PC-9 (cell line): ENCODE data around the gene RPRD1A. TPM values are rescaled to one million over a fixed set of nuclear protein-coding genes. Genes with fewer than 3 reads are reported as not detected.
A peak's percentile ranks its signal among the peaks of the same experiment; 100 is the strongest.
"Not testable (repeated sequence)": the region's sequence is repeated elsewhere in the genome, so short reads cannot be mapped to it uniquely, and the experiment has no call there.

ENCODE experiments used
- Bru-seq: library from RNA; stranded (reverse); fragments of 400-500 nt; gene quantifications from one replicate; lab custom pipeline; 2021; lab: Mats Ljungman, UMichigan
- BruChase-seq, 2 experiments: library from RNA; stranded (reverse); fragments of 400-500 nt; gene quantifications; one replicate each; lab custom pipeline; 2021; lab: Mats Ljungman, UMichigan
- BruUV-seq: library from RNA; stranded (reverse); fragments of 400-500 nt; replicated peaks from 2 replicates; lab custom pipeline; 2021; lab: Mats Ljungman, UMichigan
- CTCF ChIA-PET: fragments of 300-600 bp; sonication (Branson Sonifier 250); formaldehyde crosslinking; loops from one replicate; lab custom pipeline; 2022; ENCODE audit warnings: antibody characterized with exemption; lab: Charles Lee
- POLR2A ChIA-PET: fragments of 300-600 bp; sonication (Branson Sonifier 250); formaldehyde crosslinking; loops from one replicate; lab custom pipeline; 2022; ENCODE audit warnings: antibody characterized with exemption; ENCODE audit not compliant: unreplicated experiment; lab: Charles Lee
- DNase-seq, 2 experiments: peaks; one replicate each; pipeline versions ENCODE4 v3.0.0 to v3.0.0-alpha.2; 2015 to 2022; ENCODE audit warnings: mixed read lengths in 1 of 2
- H2AFZ ChIP-seq: fragments of 200-600 bp; sonication (generic); 2 replicates; pipeline ENCODE4 v1.8.1; 2017; ENCODE audit warnings: antibody characterized with exemption
- H3F3A ChIP-seq: fragments of 200-600 bp; sonication (generic); 2 replicates; pipeline ENCODE4 v1.8.1; 2017; ENCODE audit warnings: antibody characterized with exemption, mild to moderate bottlenecking, low read depth; ENCODE audit not compliant: insufficient read depth
- H3K27ac ChIP-seq: fragments of 200-600 bp; sonication (generic); 2 replicates; pipeline ENCODE4 v1.6.1; 2016; ENCODE audit warnings: mixed run types
- H3K27me3 ChIP-seq: fragments of 200-600 bp; sonication (generic); 2 replicates; pipeline ENCODE4 v1.6.1; 2016; ENCODE audit warnings: low read depth, mixed run types; ENCODE audit not compliant: insufficient read depth
- H3K36me3 ChIP-seq: fragments of 200-600 bp; sonication (generic); 2 replicates; pipeline ENCODE4 v1.6.1; 2016; ENCODE audit warnings: low read depth, mixed run types
- H3K4me1 ChIP-seq: fragments of 200-600 bp; sonication (generic); replicated peaks from 2 replicates; pipeline ENCODE4 v1.6.1; 2016; ENCODE audit warnings: mixed run types; ENCODE audit not compliant: insufficient read depth
- H3K4me2 ChIP-seq: fragments of 200-600 bp; sonication (generic); 2 replicates; pipeline ENCODE4 v1.6.1; 2017; ENCODE audit warnings: mixed run types
- H3K4me3 ChIP-seq: fragments of 200-600 bp; sonication (generic); 2 replicates; pipeline ENCODE4 v1.6.1; 2016; ENCODE audit warnings: mixed run types
- H3K79me2 ChIP-seq: fragments of 200-600 bp; sonication (generic); 2 replicates; pipeline ENCODE4 v1.6.1; 2017; ENCODE audit warnings: low read depth, mixed run types
- H3K9me2 ChIP-seq: fragments of 200-600 bp; sonication (generic); 2 replicates; pipeline ENCODE4 v1.8.1; 2017; ENCODE audit warnings: mild to moderate bottlenecking; ENCODE audit not compliant: insufficient read depth
- H3K9me3 ChIP-seq: fragments of 200-600 bp; sonication (generic); 2 replicates; pipeline ENCODE4 v1.8.1; 2016; ENCODE audit warnings: low read depth; ENCODE audit not compliant: insufficient read depth
- H4K20me1 ChIP-seq: fragments of 200-600 bp; sonication (generic); 2 replicates; pipeline ENCODE4 v1.8.1; 2017; ENCODE audit not compliant: insufficient read depth
- CTCF ChIP-seq: fragments of 200-600 bp; sonication (generic); conservative IDR thresholded peaks from 2 replicates; pipeline ENCODE4 v1.6.1; 2017; ENCODE audit warnings: mixed run types, antibody characterized with exemption, mild to moderate bottlenecking, moderate library complexity
- EZH2 ChIP-seq: fragments of 200-600 bp; sonication (generic); IDR thresholded peaks from 2 replicates; pipeline ENCODE4 v1.8.0; 2017; ENCODE audit warnings: antibody characterized with exemption, low read depth
- intact Hi-C: fragments of 100-400 bp; cut with micrococcal nuclease; formaldehyde crosslinking; loops from one replicate; pipeline ENCODE4 v1.10.0; 2022; ENCODE audit not compliant: unreplicated experiment
- long read RNA-seq: library from polyadenylated mRNA; stranded (forward); transcript quantifications from one replicate; pipeline ENCODE4 v2.0.0, GENCODE V29; 2022
- total RNA-seq: library from RNA; stranded (reverse); gene quantifications from 2 replicates; pipeline ENCODE4 v1.2.3, GENCODE V29; 2021

The RPRD1A gene
- total RNA-seq = 29.2 and 34.2 TPM in 2 replicates
- Bru-seq, nascent RNA = percentile 82 among the genes with signal in this experiment
- percentile 77 among the genes with signal in this experiment for BruChase-seq, experiment 1, labeled RNA remaining after a 2-hour chase
- BruChase-seq, experiment 2, labeled RNA remaining after a 6-hour chase = percentile 71 among the genes with signal in this experiment
- long read RNA-seq, full-length matches to known transcripts = 15 of 162 reads
- long read RNA-seq, partial matches to known transcripts = 14 of 162 reads
- long read RNA-seq, other reads (novel, unspliced or antisense) = 133 of 162 reads

DNA sequence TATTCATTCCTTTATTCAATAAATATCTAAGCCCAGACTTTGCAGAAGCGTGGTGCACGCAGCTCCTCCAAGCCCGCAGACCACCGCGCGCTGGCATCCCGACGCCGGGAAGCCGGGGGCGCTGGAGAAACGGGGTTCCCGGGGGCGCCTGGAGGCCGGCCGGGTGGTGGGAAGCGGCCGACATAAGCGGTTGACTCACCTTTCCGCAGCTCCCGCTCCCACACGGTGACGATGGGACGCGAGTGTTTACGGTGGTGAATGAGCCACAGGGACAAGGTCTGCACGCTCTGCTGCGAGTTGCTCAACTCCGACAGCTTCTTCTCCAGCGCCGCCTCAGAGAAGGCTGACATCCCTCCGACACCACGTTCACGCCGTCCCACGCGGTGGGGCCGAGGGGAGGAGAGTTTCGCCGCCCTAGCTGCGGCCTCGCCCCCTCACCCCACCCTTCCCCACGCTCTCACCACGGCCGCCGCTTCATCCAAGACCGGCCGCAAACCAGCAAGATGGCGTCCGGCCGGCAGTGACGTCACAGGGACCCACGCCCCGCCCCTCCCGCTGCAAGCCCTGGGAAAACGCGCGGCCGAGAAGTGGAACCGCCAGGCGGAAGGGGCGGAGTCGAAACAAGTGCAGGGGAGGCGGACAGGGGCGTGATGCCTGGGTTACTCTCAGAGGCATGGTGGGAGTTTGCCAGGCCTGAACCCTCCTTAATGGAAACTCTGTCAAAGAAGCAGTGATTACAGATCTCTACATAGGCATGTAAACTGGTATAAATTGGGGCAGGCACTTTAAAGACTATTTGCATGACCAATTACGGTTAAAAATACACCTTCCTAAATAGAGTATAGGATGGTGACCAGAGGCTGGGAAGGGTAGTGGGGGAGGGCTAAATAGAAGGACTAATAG, at the start of gene RPRD1A:
Gene RPRD1A (minus strand): TSS at position 505 of the 903 bp plus-strand sequence. CDS start 155 bp downstream, at position 350.
- Histone ChIP-seq H3K9me3 (no peaks in the 10 kb centered on the region), H3K36me3 (no peaks in the 10 kb centered on the region), H4K20me1 (peaks cover 13% of the 10 kb centered on the region; the same call in 1 of the 2 replicates), H3K4me3 (peak within 1 kb of the TSS; percentile 64), H3K4me2 (peak within 1 kb of the TSS; percentile 95), H3K27ac (peak within 1 kb of the TSS; percentile 78), H3K9me2 (no peaks in the 10 kb centered on the region), H3K79me2 (peaks cover 50% of the 10 kb centered on the region), H3F3A (no peaks in the 10 kb centered on the region), H3K27me3 (no peaks in the 10 kb centered on the region), H3K4me1 (0 out of 2 replicates have a peak, but pooled peaks cover 12% of the 10 kb centered on the region), H2AFZ (peak within 1 kb of the TSS; percentile 93)
- peak; percentile 77 to 93 for DNase-seq
- TF ChIP-seq CTCF (no peak), EZH2 (no peak)
- ChIA-PET CTCF (no interaction called here), POLR2A (interaction anchor here (0.8 kb wide), 1 partner anchor 1112 kb away, joined by 4 read pairs; no protein-coding TSS in a partner anchor)
- intact Hi-C loops = no loop called here
- BruUV-seq = TSS peak; percentile 55

DNA sequence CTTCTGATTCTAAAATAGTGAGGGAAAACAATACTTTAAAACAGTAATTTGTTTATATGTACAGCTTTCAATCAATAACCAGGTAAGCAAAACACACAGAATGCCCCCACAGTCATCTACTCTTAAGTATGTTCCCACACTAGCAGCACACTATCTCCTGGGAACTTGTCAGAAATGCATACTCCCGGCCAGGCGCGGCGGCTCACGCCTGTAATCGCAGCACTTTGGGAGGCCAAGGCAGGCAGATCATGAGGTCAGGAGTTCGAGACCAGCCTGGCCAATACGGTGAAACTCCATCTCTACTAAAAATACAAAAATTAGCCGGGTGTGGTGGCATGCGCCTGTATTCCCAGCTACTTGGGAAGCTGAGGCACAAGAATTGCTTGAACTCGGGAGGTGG, 49.4 kb upstream of the RPRD1A start:
- DNase-seq, H3K4me1 ChIP-seq, H3K79me2 ChIP-seq, BruUV-seq, H3K9me3 ChIP-seq, intact Hi-C loops, H3K27ac ChIP-seq, POLR2A ChIA-PET, H3K9me2 ChIP-seq, CTCF ChIA-PET, H3K4me2 ChIP-seq, H4K20me1 ChIP-seq, H2AFZ ChIP-seq, H3K36me3 ChIP-seq, H3K27me3 ChIP-seq, H3F3A ChIP-seq, H3K4me3 ChIP-seq: not testable (repeated sequence)

GRCh38 chr18:36114738-36115137, 47.4 kb upstream of the RPRD1A start:
- H3K36me3 ChIP-seq = no peaks in the 10 kb centered on the region

More at GRCh38 chr18:36114738-36115137, 47.4 kb upstream of the RPRD1A start:
- Histone ChIP-seq H3F3A (no peaks in the 10 kb centered on the region), H3K27ac (no peak overlapping the region), H3K9me3 (no peaks in the 10 kb centered on the region), H4K20me1 (no peaks in the 10 kb centered on the region), H3K9me2 (no peaks in the 10 kb centered on the region), H3K79me2 (no peaks in the 10 kb centered on the region), H3K4me3 (no peak overlapping the region), H2AFZ (no peak overlapping the region), H3K4me2 (no peak overlapping the region), H3K4me1 (no peaks in the 10 kb centered on the region), H3K27me3 (no peaks in the 10 kb centered on the region)
- BruUV-seq = no TSS peak
- intact Hi-C loops = no loop called here
- CTCF ChIA-PET = no interaction called here
- POLR2A ChIA-PET = no interaction called here
- TF ChIP-seq EZH2 (no peak), CTCF (no peak)
- DNase-seq = no peak
